ENCODE data around the gene ABCB6. TPM values are rescaled to one million over a fixed set of nuclear protein-coding genes. Genes with fewer than 3 reads are reported as not detected.
A peak's percentile ranks its signal among the peaks of the same experiment; 100 is the strongest.

ABCB6 gene
- total RNA-seq, 2 experiments from 2014 or later: 6.4 to 10.2 TPM

DNA sequence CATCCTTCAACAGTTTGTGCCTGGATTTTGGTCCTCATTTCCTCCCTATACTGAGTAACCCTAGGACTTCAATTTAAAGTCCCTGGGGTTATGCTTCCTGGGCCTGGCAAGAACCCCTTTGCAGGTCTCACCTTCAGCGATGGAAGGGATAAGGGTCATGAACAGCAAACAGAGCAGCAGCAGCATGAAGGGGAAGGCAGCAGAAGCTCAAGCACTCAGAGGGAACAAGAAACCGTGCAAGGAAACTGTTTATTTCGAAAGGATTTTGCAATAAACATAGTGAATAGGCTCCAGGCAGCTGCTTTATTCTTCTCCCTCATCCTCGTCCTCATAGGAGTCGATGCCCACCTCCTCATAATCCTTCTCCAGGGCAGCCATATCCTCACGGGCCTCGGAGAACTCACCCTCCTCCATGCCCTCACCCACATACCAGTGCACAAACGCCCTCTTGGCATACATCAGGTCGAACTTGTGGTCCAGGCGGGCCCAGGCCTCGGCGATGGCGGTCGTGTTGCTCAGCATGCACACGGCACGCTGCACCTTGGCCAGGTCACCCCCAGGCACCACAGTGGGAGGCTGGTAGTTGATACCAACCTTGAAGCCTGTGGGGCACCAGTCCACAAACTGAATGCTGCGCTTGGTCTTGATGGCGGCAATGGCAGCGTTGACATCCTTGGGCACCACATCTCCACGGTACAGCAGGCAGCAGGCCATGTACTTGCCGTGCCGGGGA, 31.5 kb upstream of the ABCB6 start:
- no peaks in the 10 kb centered on the region for H3K9me2 ChIP-seq (ENCODE audit: insufficient read depth, low read length)
- DNase-seq (ENCODE audit: low spot score): peak; percentile 40
- H3K36me3 ChIP-seq (ENCODE audit: insufficient read depth, low read length): peaks cover 54% of the 10 kb centered on the region
- BruUV-seq (replicated peaks): TSS peak; percentile 68
- H3K4me2 ChIP-seq (ENCODE audit: low read length): peak overlapping the region; percentile 93
- H4K20me1 ChIP-seq (ENCODE audit: insufficient read depth, low read length): no peaks in the 10 kb centered on the region
- no peaks in the 10 kb centered on the region for H3K9me3 ChIP-seq (ENCODE audit: low read length)
- peak overlapping the region; percentile 96 for H3K27ac ChIP-seq (ENCODE audit: low read depth, low read length, poor library complexity, severe bottlenecking)
- TF ChIP-seq, protein P1, sequence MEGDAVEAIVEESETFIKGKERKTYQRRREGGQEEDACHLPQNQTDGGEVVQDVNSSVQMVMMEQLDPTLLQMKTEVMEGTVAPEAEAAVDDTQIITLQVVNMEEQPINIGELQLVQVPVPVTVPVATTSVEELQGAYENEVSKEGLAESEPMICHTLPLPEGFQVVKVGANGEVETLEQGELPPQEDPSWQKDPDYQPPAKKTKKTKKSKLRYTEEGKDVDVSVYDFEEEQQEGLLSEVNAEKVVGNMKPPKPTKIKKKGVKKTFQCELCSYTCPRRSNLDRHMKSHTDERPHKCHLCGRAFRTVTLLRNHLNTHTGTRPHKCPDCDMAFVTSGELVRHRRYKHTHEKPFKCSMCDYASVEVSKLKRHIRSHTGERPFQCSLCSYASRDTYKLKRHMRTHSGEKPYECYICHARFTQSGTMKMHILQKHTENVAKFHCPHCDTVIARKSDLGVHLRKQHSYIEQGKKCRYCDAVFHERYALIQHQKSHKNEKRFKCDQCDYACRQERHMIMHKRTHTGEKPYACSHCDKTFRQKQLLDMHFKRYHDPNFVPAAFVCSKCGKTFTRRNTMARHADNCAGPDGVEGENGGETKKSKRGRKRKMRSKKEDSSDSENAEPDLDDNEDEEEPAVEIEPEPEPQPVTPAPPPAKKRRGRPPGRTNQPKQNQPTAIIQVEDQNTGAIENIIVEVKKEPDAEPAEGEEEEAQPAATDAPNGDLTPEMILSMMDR (conservative IDR thresholded peaks at IDR 0.05; ENCODE audit: low read length): no peak
- no peak for TF ChIP-seq EZH2phosphoT487 (IDR thresholded peaks at IDR 0.05; ENCODE audit: borderline replicate concordance, low read depth, low read length)
- ChIA-PET CTCF (ENCODE audit: unreplicated experiment) (interaction anchor here (2.0 to 3.3 kb wide), 2 partner anchors 28 to 45 kb away, joined by 10 to 13 read pairs; partner anchors contain the start of gene DNAJB2), POLR2A (interaction anchor here (0.6 to 3.5 kb wide), 11 partner anchors 8 to 310 kb away, joined by 3 to 28 read pairs (median 6); partner anchors contain the start of genes ANKZF1, ATG9A, CNPPD1 and ZFAND2B)
- H3K4me1 ChIP-seq (ENCODE audit: insufficient read depth, low read length, poor library complexity, severe bottlenecking): peaks cover 78% of the 10 kb centered on the region
- intact Hi-C loops (cut with micrococcal nuclease; ENCODE audit: unreplicated experiment): loop anchor here (10.0 kb wide), 1 partner anchor 355 kb away; no protein-coding TSS in a partner anchor
- H3K4me3 ChIP-seq (ENCODE audit: low read depth, low read length, poor library complexity, severe bottlenecking): peak overlapping the region; percentile 84
- no peak overlapping the region for H2AFZ ChIP-seq (ENCODE audit: low read length)
- peaks cover 59% of the 10 kb centered on the region for H3K79me2 ChIP-seq (ENCODE audit: insufficient read depth, low read depth, low read length)

DNA sequence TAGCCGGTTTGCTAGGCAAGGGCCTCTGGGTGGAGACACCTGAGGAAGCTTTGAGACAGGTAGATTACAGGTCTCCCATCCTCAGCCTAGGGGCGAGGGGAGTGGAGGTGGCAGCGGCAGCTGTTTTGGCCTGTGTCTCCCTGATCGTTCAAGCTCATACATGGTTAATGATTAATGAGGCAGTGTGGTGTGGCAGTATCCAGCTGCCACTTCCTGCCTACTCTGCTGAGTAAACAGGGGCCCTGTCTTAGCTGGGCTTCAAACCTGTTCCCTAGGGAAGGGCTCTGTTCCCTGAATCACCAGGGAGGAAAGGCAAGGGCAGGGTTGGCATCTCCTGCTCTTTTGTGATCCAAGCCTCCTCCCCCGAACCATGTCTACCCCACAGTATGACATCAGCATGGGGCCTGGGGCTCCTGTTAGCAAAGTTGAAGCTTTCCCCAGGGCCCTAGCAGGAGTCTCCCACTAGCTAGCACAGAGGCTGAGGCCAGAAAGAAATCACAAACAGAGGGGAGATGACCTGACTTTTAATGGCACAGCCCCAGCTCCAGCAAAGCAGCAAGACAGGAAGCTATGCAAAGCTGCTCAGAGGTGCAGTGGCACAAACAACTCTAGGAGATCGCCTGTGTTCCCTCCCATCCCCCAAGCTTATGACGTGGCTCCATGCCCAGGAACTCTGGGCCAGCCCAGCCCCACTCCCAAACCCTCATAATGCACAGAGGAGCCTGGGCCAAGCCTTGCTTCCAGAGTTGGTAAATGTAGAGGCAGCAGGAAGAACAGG, 30.6 kb upstream of the ABCB6 start:
- TF ChIP-seq, protein P1 (conservative IDR thresholded peaks at IDR 0.05; ENCODE audit: low read length): no peak
- no peak for TF ChIP-seq EZH2phosphoT487 (IDR thresholded peaks at IDR 0.05; ENCODE audit: borderline replicate concordance, low read depth, low read length)
- H4K20me1 ChIP-seq (ENCODE audit: insufficient read depth, low read length): no peaks in the 10 kb centered on the region
- no TSS peak for BruUV-seq (replicated peaks)
- no peaks in the 10 kb centered on the region for H3K9me3 ChIP-seq (ENCODE audit: low read length)
- DNase-seq (ENCODE audit: low spot score): peak; percentile 88
- H3K4me2 ChIP-seq (ENCODE audit: low read length): peak overlapping the region; percentile 93
- H3K79me2 ChIP-seq (ENCODE audit: insufficient read depth, low read depth, low read length): peaks cover 59% of the 10 kb centered on the region
- H3K36me3 ChIP-seq (ENCODE audit: insufficient read depth, low read length): peaks cover 54% of the 10 kb centered on the region
- H3K27ac ChIP-seq (ENCODE audit: low read depth, low read length, poor library complexity, severe bottlenecking): peak overlapping the region; percentile 96
- H3K9me2 ChIP-seq (ENCODE audit: insufficient read depth, low read length): no peaks in the 10 kb centered on the region
- peak overlapping the region; percentile 84 for H3K4me3 ChIP-seq (ENCODE audit: low read depth, low read length, poor library complexity, severe bottlenecking)
- no peak overlapping the region for H2AFZ ChIP-seq (ENCODE audit: low read length)
- intact Hi-C loops (cut with micrococcal nuclease; ENCODE audit: unreplicated experiment): loop anchor here (1.0 kb wide), 4 partner anchors 20 to 89 kb away; partner anchors contain the start of genes ANKZF1, ATG9A, NHEJ1 and ZFAND2B
- POLR2A ChIA-PET: interaction anchor here (0.6 to 3.5 kb wide), 14 partner anchors 9 to 311 kb away, joined by 3 to 28 read pairs (median 6); partner anchors contain the start of genes ANKZF1, ATG9A, CNPPD1 and DNPEP
- CTCF ChIA-PET (ENCODE audit: unreplicated experiment): interaction anchor here (0.7 to 3.3 kb wide), 4 partner anchors 17 to 91 kb away, joined by 4 to 13 read pairs (median 7); partner anchors contain the start of gene DNAJB2
- H3K4me1 ChIP-seq (ENCODE audit: insufficient read depth, low read length, poor library complexity, severe bottlenecking): peaks cover 76% of the 10 kb centered on the region

Measured in OCI-LY7 (cell line).